ENCODE results near the gene ME3. TPM values are rescaled to one million over a fixed set of nuclear protein-coding genes. Genes with fewer than 3 reads are reported as not detected.

ME3 gene
- total RNA-seq, 2 experiments from 2014 or later: 0.79 to 1.2 TPM

DNA sequence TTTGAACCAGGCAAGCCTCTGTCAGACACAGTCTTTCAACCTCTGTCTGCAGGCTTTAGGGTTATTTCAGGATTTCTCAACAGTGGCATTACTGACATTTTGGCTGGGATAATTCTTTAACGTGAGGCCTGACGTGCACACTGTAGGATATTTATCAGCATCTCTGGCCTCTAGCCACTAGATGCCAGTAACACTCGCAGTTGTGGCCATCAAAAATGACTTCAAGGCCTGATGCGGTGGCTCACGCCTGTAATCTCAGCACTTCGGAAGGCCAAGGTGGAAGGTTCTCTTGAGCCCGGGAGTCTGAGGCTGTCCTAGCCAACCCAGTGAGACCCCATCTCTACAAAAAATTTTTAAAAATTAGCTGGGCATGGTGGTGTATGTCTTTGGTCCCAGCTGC is 184.7 kb downstream of the ME3 start:
- Mint-ChIP-seq H3K9me3 (no peaks in the 10 kb centered on the region), H3K4me1 (peaks cover 4% of the 10 kb centered on the region), H3K36me3 (no peaks in the 10 kb centered on the region), H3K27ac (no peak overlapping the region), H3K4me3 (no peak overlapping the region), H3K27me3 (no peaks in the 10 kb centered on the region)
- ATAC-seq (ENCODE audit: low read depth) (no peak), DNase-seq (no peak)
- POLR2A ChIA-PET: no interaction called here

DNA sequence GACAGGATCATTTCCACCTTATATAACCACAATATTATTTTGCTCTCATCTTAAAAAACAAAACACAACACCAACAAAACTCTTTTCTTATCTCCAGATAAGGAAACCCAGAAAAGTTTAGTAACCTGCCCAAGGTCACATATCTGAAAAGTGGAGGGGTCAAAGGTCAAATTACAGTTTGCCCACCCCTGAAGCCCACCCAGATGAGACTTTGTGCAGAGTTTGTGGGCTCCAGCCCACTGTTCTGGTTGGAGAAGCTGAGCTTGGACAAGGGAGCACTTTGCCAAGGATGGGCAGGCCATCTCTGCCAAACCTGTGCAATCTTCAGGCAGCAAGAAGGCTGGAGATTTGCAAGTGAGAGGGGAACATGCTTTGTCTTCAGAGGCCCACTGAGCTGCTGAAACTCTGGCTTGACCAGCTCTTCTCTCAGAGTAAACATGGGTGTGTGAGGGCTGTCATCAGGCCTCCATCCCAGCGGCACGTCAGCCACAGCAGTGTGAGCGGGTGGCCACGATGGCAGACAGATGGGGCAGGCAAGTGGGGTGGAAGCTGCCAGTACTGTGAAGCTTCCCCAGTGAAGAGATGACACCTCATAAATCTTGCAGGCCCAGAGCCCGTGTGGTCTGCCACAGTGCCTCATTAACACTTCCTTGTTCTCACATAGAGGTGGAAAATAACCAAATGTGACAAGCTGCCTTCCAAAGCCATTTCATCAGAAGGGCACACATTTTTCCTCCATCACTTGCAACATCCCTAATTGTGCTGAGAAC is 186.0 kb downstream of the ME3 start:
- no peak for DNase-seq
- peak; percentile 61 for ATAC-seq (ENCODE audit: low read depth)
- Mint-ChIP-seq H3K27me3 (no peaks in the 10 kb centered on the region), H3K27ac (no peak overlapping the region), H3K4me3 (no peak overlapping the region), H3K9me3 (no peaks in the 10 kb centered on the region), H3K4me1 (peaks cover 4% of the 10 kb centered on the region), H3K36me3 (no peaks in the 10 kb centered on the region)
- POLR2A ChIA-PET: no interaction called here

DNA sequence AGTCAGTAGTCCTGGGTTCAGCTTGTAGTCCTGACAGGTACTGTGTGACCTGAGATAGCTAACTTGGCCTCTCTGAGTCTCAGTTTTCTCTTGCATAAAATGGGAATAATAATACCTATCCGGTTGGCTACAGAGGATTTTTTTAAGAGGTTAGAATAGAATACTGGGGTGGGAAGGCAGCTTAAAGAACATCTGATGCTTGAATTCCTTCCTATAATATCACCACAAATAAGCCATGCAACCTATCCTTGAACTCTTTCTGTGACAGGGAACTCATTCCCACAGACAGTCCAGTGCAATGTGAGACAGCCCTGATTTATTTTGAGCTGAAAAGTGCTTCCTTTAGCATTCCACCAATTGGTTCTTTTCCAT is 187.6 kb downstream of the ME3 start:
- H3K4me3 Mint-ChIP-seq: no peak overlapping the region
- peaks cover 4% of the 10 kb centered on the region for H3K4me1 Mint-ChIP-seq
- H3K27me3 Mint-ChIP-seq: no peaks in the 10 kb centered on the region
- H3K9me3 Mint-ChIP-seq: no peaks in the 10 kb centered on the region
- H3K27ac Mint-ChIP-seq: no peak overlapping the region
- DNase-seq (no peak), ATAC-seq (ENCODE audit: low read depth) (no peak)
- POLR2A ChIA-PET: no interaction called here
- H3K36me3 Mint-ChIP-seq: no peaks in the 10 kb centered on the region

DNA sequence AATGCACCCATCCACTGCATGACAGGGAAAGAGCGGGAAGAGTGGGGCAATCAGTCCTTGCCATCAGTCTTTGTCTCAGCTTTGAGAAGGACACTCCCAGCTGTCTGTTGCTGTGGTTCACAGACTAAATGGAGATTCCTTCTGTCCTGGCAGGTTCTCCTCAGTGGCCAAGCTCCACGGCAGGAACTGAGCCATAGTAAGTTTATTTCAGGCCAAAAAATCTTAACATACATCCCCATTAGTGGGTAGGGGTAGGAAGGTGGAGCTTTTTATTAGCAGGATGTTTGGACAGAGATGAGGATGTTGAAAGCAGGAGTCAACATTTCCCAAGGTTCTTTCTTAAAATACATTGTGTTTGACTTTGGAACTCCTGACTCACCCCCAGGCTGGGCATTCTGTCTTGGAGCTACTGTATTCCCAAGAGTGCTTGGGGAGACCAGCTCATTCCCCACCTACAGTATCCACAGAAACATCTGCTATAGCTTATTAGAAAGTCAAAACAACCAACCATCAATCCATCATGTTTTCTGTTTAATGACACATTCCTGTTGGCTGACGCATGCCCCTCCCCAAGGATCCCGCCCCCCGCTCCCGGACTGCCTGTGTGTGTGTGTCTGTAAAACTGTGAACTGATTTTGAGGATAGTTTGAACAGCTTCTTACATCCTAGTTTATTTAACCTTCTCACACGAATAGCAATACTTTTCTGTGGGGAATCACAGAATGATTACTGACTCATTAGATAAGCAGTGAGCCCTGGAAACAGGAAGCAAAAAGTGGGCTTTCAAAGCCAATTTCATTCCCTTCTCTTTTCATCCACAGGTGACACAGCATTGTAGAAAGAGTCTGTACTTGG is 188.2 kb downstream of the ME3 start:
- Mint-ChIP-seq H3K27ac (no peak overlapping the region), H3K36me3 (no peaks in the 10 kb centered on the region)
- ATAC-seq (ENCODE audit: low read depth): no peak

DNA sequence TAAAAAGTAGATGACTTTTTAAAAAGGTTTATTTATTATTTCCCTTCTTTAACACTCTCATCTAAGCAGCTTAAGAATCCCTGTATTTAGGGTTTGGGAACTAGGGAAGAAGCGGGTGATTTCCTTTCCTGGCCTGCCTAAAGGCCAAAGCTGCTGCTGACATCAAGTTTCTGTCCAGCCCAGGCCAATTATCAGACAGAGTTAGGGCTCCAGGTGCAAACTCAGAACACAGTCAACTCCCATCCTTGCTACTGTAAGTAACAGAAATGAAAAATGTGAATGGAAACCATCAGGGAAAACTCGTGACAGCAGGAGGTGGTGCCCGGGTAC is 188.8 kb downstream of the ME3 start:
- Mint-ChIP-seq H3K9me3 (no peaks in the 10 kb centered on the region), H3K4me3 (no peak overlapping the region), H3K27ac (no peak overlapping the region), H3K27me3 (no peaks in the 10 kb centered on the region), H3K36me3 (no peaks in the 10 kb centered on the region), H3K4me1 (peaks cover 4% of the 10 kb centered on the region)
- no peak for DNase-seq
- POLR2A ChIA-PET: no interaction called here
- ATAC-seq (ENCODE audit: low read depth): no peak

More for the DNA sequence above, 188.2 kb downstream of the ME3 start:
- Mint-ChIP-seq H3K4me1 (peaks cover 4% of the 10 kb centered on the region), H3K27me3 (no peaks in the 10 kb centered on the region), H3K9me3 (no peaks in the 10 kb centered on the region), H3K4me3 (no peak overlapping the region)
- POLR2A ChIA-PET: no interaction called here
- no peak for DNase-seq

DNA sequence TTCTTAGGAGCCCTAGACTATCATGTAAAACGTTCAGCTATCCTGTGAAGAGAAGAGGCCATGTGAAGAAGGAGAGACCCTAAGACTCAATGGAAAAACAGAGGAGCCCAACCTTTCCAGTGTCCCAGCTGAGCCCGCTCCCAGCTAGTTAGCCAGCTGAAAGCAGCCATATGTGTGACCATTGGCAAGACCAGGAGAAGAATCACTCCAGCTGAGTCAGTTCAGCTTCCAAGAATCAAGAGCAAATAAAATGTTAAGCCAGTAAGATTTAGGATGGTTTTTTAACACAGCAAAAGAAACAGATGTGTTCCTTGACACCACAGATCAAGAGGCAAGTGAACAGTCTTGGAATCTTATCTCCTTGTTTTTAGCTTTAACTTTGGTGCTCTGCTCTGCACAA is 189.7 kb downstream of the ME3 start:
- Mint-ChIP-seq H3K27me3 (no peaks in the 10 kb centered on the region), H3K27ac (no peak overlapping the region), H3K4me3 (no peak overlapping the region), H3K4me1 (peaks cover 4% of the 10 kb centered on the region), H3K36me3 (no peaks in the 10 kb centered on the region), H3K9me3 (no peaks in the 10 kb centered on the region)
- POLR2A ChIA-PET: no interaction called here
- ATAC-seq (ENCODE audit: low read depth): no peak
- DNase-seq: no peak

DNA sequence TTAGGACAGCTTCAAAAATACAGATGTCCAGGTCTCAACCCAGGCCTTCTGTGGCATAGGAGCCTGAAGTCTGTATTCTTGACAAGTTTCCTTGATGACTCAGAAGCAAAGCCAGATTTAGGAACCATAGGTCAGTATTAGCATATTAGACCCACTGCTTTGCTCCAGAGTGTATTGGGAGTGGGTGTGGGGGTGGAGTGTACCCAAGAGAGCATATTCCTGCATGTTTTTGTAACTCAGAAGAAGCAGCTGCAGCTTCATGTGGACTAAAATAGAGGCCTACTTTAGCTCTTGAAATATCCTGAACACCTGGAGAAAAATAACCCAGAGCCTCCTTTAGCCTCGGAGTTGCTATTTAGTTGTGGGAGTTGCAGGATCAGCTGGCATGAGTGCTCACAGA is 191.0 kb downstream of the ME3 start:
- POLR2A ChIA-PET: no interaction called here
- DNase-seq (no peak), ATAC-seq (ENCODE audit: low read depth) (no peak)
- Mint-ChIP-seq H3K4me3 (no peak overlapping the region), H3K4me1 (no peaks in the 10 kb centered on the region), H3K9me3 (no peaks in the 10 kb centered on the region), H3K36me3 (no peaks in the 10 kb centered on the region), H3K27ac (no peak overlapping the region), H3K27me3 (no peaks in the 10 kb centered on the region)

DNA sequence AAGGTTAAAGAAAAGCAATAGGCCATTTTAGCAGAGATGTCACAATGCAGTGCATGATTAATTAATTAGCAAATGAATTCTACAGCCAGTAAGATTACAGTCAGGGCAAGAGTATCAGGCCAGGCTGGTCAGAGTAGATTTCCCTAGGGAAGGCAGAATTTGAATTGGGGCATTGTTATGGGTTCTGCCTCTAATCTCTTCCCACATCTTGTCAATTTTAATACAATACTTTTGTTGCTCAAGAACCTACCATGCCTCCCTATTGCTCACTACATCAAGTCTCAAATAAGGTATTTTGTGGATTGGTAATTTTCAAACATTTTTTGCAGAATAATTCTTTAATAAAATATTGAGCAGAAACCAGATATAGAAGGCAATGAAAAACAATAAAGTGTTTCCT is 194.1 kb downstream of the ME3 start:
- no peak overlapping the region for H3K4me3 Mint-ChIP-seq
- POLR2A ChIA-PET: no interaction called here
- DNase-seq: no peak
- no peak overlapping the region for H3K27ac Mint-ChIP-seq
- no peaks in the 10 kb centered on the region for H3K4me1 Mint-ChIP-seq
- no peak for ATAC-seq (ENCODE audit: low read depth)
- H3K27me3 Mint-ChIP-seq: no peaks in the 10 kb centered on the region
- H3K9me3 Mint-ChIP-seq: no peaks in the 10 kb centered on the region
- no peaks in the 10 kb centered on the region for H3K36me3 Mint-ChIP-seq

DNA sequence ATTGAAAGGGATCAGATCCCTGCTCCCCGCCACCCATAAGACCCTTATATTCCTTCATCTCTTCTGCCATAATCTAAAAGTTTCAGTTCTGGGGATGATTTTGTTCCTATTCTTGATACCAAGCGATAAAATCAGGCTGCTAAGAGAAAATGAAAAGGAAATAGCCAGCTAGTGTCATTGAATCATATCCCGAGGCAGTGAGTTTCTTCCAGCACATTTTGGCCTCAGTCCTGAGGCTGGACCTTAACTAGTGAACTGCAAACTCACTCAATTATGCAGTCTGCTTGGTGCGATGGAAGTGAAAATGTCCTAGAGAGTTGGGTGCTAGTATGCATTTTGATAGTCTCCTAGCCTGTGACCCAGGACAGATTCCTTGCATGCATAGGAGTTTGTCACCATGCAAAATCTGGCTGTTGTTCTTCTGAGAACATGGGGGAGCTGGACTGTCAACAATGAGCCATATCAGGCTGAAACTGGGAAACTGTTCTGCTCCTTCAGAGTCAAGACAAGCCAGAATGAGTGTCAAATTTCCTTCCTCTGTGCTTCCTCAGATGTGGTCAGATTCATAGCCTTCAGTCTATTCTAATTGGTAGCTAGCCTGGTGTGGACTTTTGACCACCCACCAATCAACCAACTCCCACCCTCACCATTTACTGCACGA is 194.8 kb downstream of the ME3 start:
- ATAC-seq (ENCODE audit: low read depth): no peak
- Mint-ChIP-seq H3K27me3 (no peaks in the 10 kb centered on the region), H3K4me1 (no peaks in the 10 kb centered on the region), H3K9me3 (no peaks in the 10 kb centered on the region), H3K4me3 (no peak overlapping the region), H3K36me3 (no peaks in the 10 kb centered on the region), H3K27ac (no peak overlapping the region)
- POLR2A ChIA-PET: no interaction called here
- DNase-seq: no peak

DNA sequence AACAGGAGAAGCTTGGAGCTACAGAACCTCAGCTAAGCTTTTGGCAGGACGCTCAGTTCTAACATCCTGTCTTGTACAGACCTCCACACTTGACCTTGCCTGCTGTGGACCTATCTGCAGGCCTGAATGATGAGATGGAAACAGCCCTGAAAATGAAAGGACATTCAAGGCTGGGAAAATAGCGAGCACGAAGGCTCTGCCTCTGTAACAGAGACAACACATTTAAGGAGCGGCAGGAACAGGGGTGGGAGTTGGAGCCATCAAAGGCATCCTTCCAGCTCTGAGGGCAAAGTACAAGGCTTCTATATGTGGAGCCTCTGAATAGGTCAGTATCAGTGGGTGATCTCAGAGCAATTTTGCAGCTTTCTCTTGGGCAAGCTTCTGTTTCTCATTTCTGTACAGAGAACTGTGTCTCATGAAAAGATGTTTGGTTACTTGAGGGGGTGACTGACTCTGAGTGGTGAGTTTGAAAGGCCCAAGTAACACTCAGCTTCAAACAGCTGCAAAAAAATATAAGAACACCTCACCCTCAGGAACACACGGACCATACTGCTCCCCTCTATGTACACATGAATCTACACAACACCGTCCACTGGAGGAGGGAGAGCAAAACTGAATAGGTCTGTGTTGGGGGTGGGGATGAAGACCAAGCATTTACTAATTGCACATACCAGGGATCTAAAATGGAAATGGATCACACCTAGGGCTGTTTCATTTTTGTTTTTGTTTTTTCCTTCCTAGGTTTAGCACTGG is 196.1 kb downstream of the ME3 start:
- Mint-ChIP-seq H3K4me3 (no peak overlapping the region), H3K36me3 (no peaks in the 10 kb centered on the region), H3K27me3 (no peaks in the 10 kb centered on the region), H3K27ac (no peak overlapping the region), H3K4me1 (no peaks in the 10 kb centered on the region), H3K9me3 (no peaks in the 10 kb centered on the region)
- DNase-seq (no peak), ATAC-seq (ENCODE audit: low read depth) (no peak)
- POLR2A ChIA-PET: no interaction called here

DNA sequence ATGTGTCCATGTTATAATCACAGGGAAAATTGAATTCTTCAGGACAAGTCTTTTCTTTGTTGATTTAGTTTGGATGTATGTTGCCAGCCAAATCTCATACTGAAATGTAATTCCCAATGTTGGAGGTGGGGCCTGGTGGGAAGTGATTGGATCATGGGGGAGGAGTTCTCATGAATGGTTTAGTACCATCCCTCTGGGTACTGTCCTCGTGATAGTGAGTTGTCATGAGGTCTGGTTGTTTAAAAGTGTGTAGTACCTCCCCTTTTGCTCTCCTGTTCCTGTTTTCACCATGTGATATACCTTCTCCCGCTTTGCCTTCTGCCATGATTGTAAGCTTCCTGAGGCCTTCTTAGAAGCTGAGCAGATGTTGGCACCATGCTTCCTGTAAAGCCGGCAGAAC is 197.4 kb downstream of the ME3 start:
- Mint-ChIP-seq H3K27ac (no peak overlapping the region), H3K27me3 (no peaks in the 10 kb centered on the region), H3K36me3 (no peaks in the 10 kb centered on the region), H3K4me1 (no peaks in the 10 kb centered on the region), H3K9me3 (no peaks in the 10 kb centered on the region), H3K4me3 (no peak overlapping the region)
- POLR2A ChIA-PET: no interaction called here
- no peak for ATAC-seq (ENCODE audit: low read depth)
- no peak for DNase-seq

DNA sequence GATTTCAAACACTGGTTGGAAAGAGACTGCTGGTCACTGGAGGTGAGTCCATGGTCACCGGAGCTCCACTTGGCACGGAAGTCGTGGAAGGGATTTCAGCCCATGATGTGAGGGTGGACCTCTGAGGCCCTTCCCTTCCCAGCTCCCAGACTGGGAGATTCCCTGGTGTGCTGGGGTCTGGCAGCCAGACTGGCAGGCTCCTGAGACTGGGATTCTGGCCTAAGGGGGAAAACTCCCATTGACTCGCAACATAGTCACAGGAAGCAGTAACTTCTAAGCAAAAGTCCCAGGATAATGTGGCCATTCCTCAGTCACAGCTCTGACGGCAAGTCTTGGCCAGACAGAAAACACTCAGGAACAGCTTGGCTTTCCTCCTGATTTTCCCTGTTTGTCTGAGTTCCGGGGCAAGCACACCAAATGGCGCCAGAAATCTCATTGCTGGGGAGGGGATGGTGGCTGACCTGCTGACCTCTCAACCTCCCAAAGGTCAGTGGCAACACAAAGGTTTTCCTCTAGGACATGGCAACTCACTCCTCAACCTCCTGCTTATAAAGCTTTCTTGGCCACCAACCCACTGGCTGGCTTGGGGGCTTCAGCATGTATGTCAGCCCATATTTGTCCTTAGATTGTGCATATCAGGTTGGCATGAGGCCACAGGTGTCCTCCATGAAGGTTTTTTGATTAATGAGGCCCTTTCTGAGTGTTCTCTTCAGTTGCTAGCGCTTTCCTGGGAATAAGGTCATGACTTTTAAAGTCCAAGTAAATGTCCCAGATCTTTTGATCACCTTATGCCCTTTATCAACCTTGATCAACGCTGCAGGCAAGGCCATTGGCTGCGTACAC is 198.2 kb downstream of the ME3 start:
- no peak overlapping the region for H3K4me3 Mint-ChIP-seq
- H3K36me3 Mint-ChIP-seq: no peaks in the 10 kb centered on the region
- no peaks in the 10 kb centered on the region for H3K27me3 Mint-ChIP-seq
- no peaks in the 10 kb centered on the region for H3K4me1 Mint-ChIP-seq
- POLR2A ChIA-PET: no interaction called here
- no peaks in the 10 kb centered on the region for H3K9me3 Mint-ChIP-seq
- no peak for ATAC-seq (ENCODE audit: low read depth)
- H3K27ac Mint-ChIP-seq: no peak overlapping the region
- no peak for DNase-seq

All from activated naive CD8-positive, alpha-beta T cell treated with anti-CD3 and anti-CD28 coated beads, Interleukin-2, amount 10 ng/mL, durations not matched to agents 7 days and 5 days (primary cell).